Stimulated activated effector memory CD8-positive, alpha-beta T cell treated with anti-CD3 and anti-CD28 coated beads, Interleukin-12 subunit alpha, Interleukin-12 subunit beta, amount 100 ng/mL, for 72 hours (primary cell): ENCODE data around the gene OR1F1.

ENCODE experiments used
- ATAC-seq: fragments of 150-1000 bp; cut with Tn5 transposase; 2 replicates; pipeline ENCODE4 v1.10.0; 2021
- DNase-seq, 2 donors: peaks; one replicate each; pipeline ENCODE4 v3.0.0; 2021 to 2022; ENCODE audit warnings: low spot score in 2 of 2
- H3K27ac Mint-ChIP-seq: one replicate; pipeline ENCODE4 v1.8.0; 2022; ENCODE audit warnings: mild to moderate bottlenecking, mixed read lengths
- H3K36me3 Mint-ChIP-seq: one replicate; pipeline ENCODE4 v1.8.0; 2022; ENCODE audit warnings: mild to moderate bottlenecking, mixed read lengths
- H3K4me1 Mint-ChIP-seq: one replicate; pipeline ENCODE4 v1.8.0; 2022; ENCODE audit warnings: mixed read lengths
- H3K4me3 Mint-ChIP-seq: one replicate; pipeline ENCODE4 v1.8.0; 2022; ENCODE audit warnings: mild to moderate bottlenecking, mixed read lengths
- H3K9me3 Mint-ChIP-seq: one replicate; pipeline ENCODE4 v1.8.0; 2022; ENCODE audit warnings: mixed read lengths

OR1F1 gene

GRCh38 chr16:3147757-3148104 lies 40.3 kb upstream of the OR1F1 start:
- Mint-ChIP-seq H3K4me3 (no peak overlapping the region), H3K9me3 (no peaks in the 10 kb centered on the region), H3K36me3 (peaks cover 33% of the 10 kb centered on the region), H3K4me1 (peaks cover 35% of the 10 kb centered on the region), H3K27ac (no peak overlapping the region)
- DNase-seq (no peak), ATAC-seq (no peak)

- H3K9me3 Mint-ChIP-seq, result no peaks in the 10 kb centered on the region
Observed at GRCh38 chr16:3148256-3149192, 39.5 kb upstream of the OR1F1 start.

DNA sequence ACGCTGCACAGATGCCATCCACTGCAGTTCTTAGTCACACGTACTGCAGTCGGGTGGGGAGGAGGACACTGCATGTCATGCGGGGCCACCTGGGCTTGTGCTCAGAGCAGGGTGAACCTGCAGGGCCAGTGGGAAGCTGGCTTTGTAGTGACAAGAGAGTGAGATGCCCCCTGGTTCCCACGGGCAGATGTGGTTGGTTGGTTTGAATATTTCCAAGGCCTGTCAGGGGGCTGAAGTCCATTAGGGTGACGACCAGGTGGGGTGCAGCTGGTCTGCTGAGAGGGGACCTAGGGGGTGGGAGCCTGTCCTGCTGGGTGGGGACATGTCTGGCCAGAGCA lies 38.8 kb upstream of the OR1F1 start:
- H3K27ac Mint-ChIP-seq, result peak overlapping the region; percentile 34
- peaks cover 37% of the 10 kb centered on the region for H3K36me3 Mint-ChIP-seq
- peaks cover 37% of the 10 kb centered on the region for H3K4me1 Mint-ChIP-seq
- ATAC-seq (no peak), DNase-seq (no peak)
- H3K9me3 Mint-ChIP-seq, result no peaks in the 10 kb centered on the region
- H3K4me3 Mint-ChIP-seq, result peak overlapping the region; percentile 81

More at GRCh38 chr16:3148256-3149192, 39.5 kb upstream of the OR1F1 start:
- no peak for ATAC-seq
- Mint-ChIP-seq H3K36me3 (peaks cover 37% of the 10 kb centered on the region), H3K27ac (peak overlapping the region; percentile 34), H3K4me3 (peak overlapping the region; percentile 81), H3K4me1 (peaks cover 37% of the 10 kb centered on the region)
- DNase-seq, result no peak

- Mint-ChIP-seq H3K9me3 (no peaks in the 10 kb centered on the region), H3K36me3 (peaks cover 37% of the 10 kb centered on the region), H3K27ac (peak overlapping the region; percentile 98), H3K4me1 (peaks cover 37% of the 10 kb centered on the region), H3K4me3 (peak overlapping the region; percentile 81)
- DNase-seq (peak; percentile 40 to 77), ATAC-seq (peak; percentile 17)
Observed at GRCh38 chr16:3149630-3150345, 38.2 kb upstream of the OR1F1 start.

GRCh38 chr16:3150346-3151218 lies 37.4 kb upstream of the OR1F1 start:
- H3K4me3 Mint-ChIP-seq, result peak overlapping the region; percentile 81
- peaks cover 37% of the 10 kb centered on the region for H3K4me1 Mint-ChIP-seq
- H3K36me3 Mint-ChIP-seq, result peaks cover 37% of the 10 kb centered on the region
- DNase-seq (peak; percentile 100), ATAC-seq (peak; percentile 90)
- H3K27ac Mint-ChIP-seq, result peak overlapping the region; percentile 98
- H3K9me3 Mint-ChIP-seq, result no peaks in the 10 kb centered on the region

DNA sequence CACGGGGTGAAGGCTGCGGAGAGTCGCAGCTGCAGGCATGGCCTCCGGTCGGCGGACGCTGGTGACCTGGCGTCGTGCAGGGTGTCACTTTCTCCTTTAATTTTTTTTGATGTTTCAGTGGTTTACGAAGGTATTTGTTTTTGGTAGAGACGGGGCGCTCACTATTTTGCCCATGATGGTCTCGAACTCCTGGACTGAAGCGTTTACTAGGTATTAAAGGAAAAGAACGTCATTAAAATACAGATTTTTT lies 36.1 kb upstream of the OR1F1 start:
- Mint-ChIP-seq H3K27ac (peak overlapping the region; percentile 98), H3K4me1 (peaks cover 37% of the 10 kb centered on the region), H3K4me3 (peak overlapping the region; percentile 81), H3K9me3 (no peaks in the 10 kb centered on the region), H3K36me3 (peaks cover 39% of the 10 kb centered on the region)
- ATAC-seq (no peak), DNase-seq (no peak)

DNA sequence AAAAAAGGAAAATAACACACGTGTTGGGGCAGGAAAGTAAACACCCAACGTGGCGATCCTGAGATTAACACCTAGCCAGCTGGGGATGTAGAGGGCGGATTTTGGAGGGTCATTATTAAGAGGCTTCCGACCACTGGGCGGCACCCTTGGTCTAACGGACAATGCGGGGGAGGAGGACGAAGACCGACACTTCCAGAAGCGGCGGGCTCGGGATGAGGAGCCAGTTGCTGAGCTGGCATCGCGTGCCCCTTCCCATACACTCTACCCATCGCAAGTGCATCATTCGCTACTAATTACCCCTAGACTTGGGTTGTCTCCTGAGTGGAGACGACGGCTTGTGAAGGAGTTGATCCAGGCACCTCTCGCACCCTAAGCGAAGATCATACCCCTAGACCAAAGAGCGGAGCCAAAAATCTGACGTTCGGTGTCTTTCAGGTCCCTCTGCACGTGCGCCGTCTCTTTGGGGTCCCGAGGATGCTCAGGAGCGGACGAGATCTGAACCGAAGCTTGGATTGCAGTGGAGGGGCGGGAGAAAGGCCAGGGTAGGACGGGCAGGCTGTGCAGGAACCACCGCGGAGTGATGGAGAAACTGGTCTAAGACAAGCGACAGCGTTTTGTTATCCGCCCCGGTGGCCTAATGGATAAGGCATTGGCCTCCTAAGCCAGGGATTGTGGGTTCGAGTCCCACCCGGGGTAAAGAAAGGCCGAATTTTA lies 35.6 kb upstream of the OR1F1 start:
- Mint-ChIP-seq H3K27ac (peak overlapping the region; percentile 98), H3K4me3 (peak overlapping the region; percentile 81), H3K4me1 (peaks cover 42% of the 10 kb centered on the region), H3K9me3 (no peaks in the 10 kb centered on the region), H3K36me3 (peaks cover 44% of the 10 kb centered on the region)
- peak; percentile 72 to 96 for DNase-seq
- ATAC-seq, result peak; percentile 24

DNA sequence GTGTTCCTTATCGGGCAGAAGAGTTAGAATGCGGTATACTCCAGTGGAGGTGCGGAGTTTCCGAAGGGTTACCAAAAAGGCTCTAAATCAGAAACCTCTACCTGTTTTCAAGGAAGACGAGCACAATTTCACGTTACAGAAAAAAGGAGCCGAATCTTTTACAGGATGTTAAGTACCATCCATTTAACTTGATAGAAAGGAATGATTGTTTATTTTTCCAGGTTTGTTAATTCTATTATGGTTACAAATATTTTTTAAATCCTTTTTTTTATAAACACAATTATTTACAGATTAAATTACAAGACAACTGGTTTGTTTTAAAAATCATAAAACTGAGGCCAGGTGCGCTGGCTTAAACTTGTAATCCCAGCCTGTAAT lies 35.0 kb upstream of the OR1F1 start:
- no peaks in the 10 kb centered on the region for H3K9me3 Mint-ChIP-seq
- DNase-seq, result no peak
- peak overlapping the region; percentile 81 for H3K4me3 Mint-ChIP-seq
- no peak for ATAC-seq
- peaks cover 47% of the 10 kb centered on the region for H3K4me1 Mint-ChIP-seq
- H3K36me3 Mint-ChIP-seq, result peaks cover 49% of the 10 kb centered on the region
- H3K27ac Mint-ChIP-seq, result peak overlapping the region; percentile 98

GRCh38 chr16:3155181-3155580 lies 32.8 kb upstream of the OR1F1 start:
- Mint-ChIP-seq H3K36me3 (peaks cover 61% of the 10 kb centered on the region), H3K9me3 (no peaks in the 10 kb centered on the region), H3K4me1 (peaks cover 51% of the 10 kb centered on the region), H3K27ac (no peak overlapping the region), H3K4me3 (no peak overlapping the region)
- DNase-seq, result no peak
- ATAC-seq, result no peak

- no peak for DNase-seq
- no peak for ATAC-seq
Observed at GRCh38 chr16:3155972-3156371, 32.0 kb upstream of the OR1F1 start.

GRCh38 chr16:3157229-3158025 lies 30.6 kb upstream of the OR1F1 start:
- ATAC-seq (peak; percentile 45), DNase-seq (peak in 1 of 2 donors; percentile 78)
- Mint-ChIP-seq H3K27ac (peak overlapping the region; percentile 99), H3K4me3 (peak overlapping the region; percentile 95), H3K4me1 (peaks cover 34% of the 10 kb centered on the region), H3K36me3 (peaks cover 39% of the 10 kb centered on the region), H3K9me3 (no peaks in the 10 kb centered on the region)

More at GRCh38 chr16:3155972-3156371, 32.0 kb upstream of the OR1F1 start:
- peaks cover 43% of the 10 kb centered on the region for H3K4me1 Mint-ChIP-seq
- H3K9me3 Mint-ChIP-seq, result no peaks in the 10 kb centered on the region
- no peak overlapping the region for H3K4me3 Mint-ChIP-seq
- peaks cover 53% of the 10 kb centered on the region for H3K36me3 Mint-ChIP-seq
- H3K27ac Mint-ChIP-seq, result no peak overlapping the region

DNA sequence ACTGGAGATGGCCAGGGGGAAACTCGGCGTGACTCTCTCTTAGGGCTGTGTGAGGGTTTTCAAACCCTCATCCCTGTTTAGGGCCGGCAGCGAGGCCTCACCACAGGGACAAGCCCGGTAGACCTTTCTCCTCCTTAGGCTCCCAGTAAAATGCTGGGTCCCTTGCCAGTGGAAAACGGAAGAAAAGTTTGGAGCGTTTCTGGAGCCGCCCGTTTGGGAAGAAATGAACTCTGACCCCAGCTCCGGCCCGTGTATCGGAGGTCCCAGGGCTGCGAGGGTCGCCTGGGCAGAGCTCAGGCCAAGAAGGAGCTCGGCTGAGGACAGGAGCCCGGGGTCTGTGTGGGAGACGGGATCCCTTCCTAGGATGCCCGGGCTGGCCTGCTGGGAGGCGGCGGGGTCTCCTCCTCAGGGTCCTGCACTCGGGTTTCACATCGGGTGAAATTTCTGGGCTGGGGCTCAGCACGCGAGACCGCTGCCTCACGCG lies 29.9 kb upstream of the OR1F1 start:
- Mint-ChIP-seq H3K9me3 (no peaks in the 10 kb centered on the region), H3K4me1 (peaks cover 29% of the 10 kb centered on the region), H3K36me3 (peaks cover 33% of the 10 kb centered on the region), H3K4me3 (peak overlapping the region; percentile 95), H3K27ac (peak overlapping the region; percentile 99)
- ATAC-seq (peak; percentile 4), DNase-seq (no peak)

GRCh38 chr16:3158510-3159314 lies 29.3 kb upstream of the OR1F1 start:
- Mint-ChIP-seq H3K4me3 (peak overlapping the region; percentile 95), H3K4me1 (peaks cover 32% of the 10 kb centered on the region), H3K36me3 (peaks cover 32% of the 10 kb centered on the region), H3K27ac (peak overlapping the region; percentile 99), H3K9me3 (no peaks in the 10 kb centered on the region)
- ATAC-seq (peak; percentile 87), DNase-seq (peak; percentile 73 to 95)
